HG02759 (cell line): Measurements from ENCODE around the gene FAM187B.
"Not testable (repeated sequence)": the region's sequence is repeated elsewhere in the genome, so short reads cannot be mapped to it uniquely, and the experiment has no call there.

Experiments used
- ATAC-seq: cut with Tn5 transposase; IDR thresholded peaks from one replicate; pipeline ENCODE4 v1.9.1; 2021; ENCODE audit warnings: mild to moderate bottlenecking, moderate library complexity; ENCODE audit not compliant: unreplicated experiment

The FAM187B gene

GRCh38 chr19:35236638-35237400 lies 8.3 kb upstream of the FAM187B start:
- no peak for ATAC-seq

- ATAC-seq: no peak
These were observed 4.4 kb upstream of the FAM187B start for GRCh38 chr19:35232912-35233311.

- ATAC-seq: no peak
These were observed 3.6 kb upstream of the FAM187B start for GRCh38 chr19:35231956-35232645.

GRCh38 chr19:35229601-35230000 lies 1.1 kb upstream of the FAM187B start:
- ATAC-seq: no peak

- no peak for ATAC-seq
These were observed 1.8 kb downstream of the FAM187B start for GRCh38 chr19:35226748-35227147.

GRCh38 chr19:35225951-35226350 lies 2.6 kb downstream of the FAM187B start:
- ATAC-seq: no peak

GRCh38 chr19:35224681-35225571 lies 3.6 kb downstream of the FAM187B start:
- ATAC-seq: no peak

GRCh38 chr19:35223862-35224505 lies 4.6 kb downstream of the FAM187B start:
- ATAC-seq: no peak

- ATAC-seq: no peak
These were observed 5.3 kb downstream of the FAM187B start for GRCh38 chr19:35223084-35223790.

- no peak for ATAC-seq
These were observed 6.0 kb downstream of the FAM187B start for GRCh38 chr19:35222373-35223015.

GRCh38 chr19:35220973-35221590 lies 7.5 kb downstream of the FAM187B start:
- ATAC-seq: not testable (repeated sequence)

GRCh38 chr19:35220315-35220921 lies 8.1 kb downstream of the FAM187B start:
- no peak for ATAC-seq

GRCh38 chr19:35219008-35219407 lies 9.5 kb downstream of the FAM187B start:
- ATAC-seq: no peak

GRCh38 chr19:35217649-35217990 lies 10.9 kb downstream of the FAM187B start:
- no peak for ATAC-seq

- no peak for ATAC-seq
These were observed 11.5 kb downstream of the FAM187B start for GRCh38 chr19:35216833-35217648.

GRCh38 chr19:35216016-35216832 lies 12.3 kb downstream of the FAM187B start:
- no peak for ATAC-seq

- ATAC-seq: no peak
These were observed 13.6 kb downstream of the FAM187B start for GRCh38 chr19:35214766-35215422.
